Renal cortical epithelial cell (primary cell): ENCODE data around the gene MAN1A1. TPM values are rescaled to one million over a fixed set of nuclear protein-coding genes. Genes with fewer than 3 reads are reported as not detected.

Source experiments
- DNase-seq: peaks from one replicate; pipeline ENCODE4 v3.0.0-alpha.2; 2011; ENCODE audit warnings: low read depth
- total RNA-seq: library from RNA; depleted of rRNA; stranded (reverse); fragments of >200 nt; gene quantifications from 2 replicates; pipeline ENCODE4 v1.2.3, GENCODE V29; 2014

The MAN1A1 gene
- total RNA-seq, 1 donor from 2014 or later: 50.5 TPM

- no peak for DNase-seq
Measured at GRCh38 chr6:119326291-119327005, 23.1 kb downstream of the MAN1A1 start.

- DNase-seq: no peak
Measured at GRCh38 chr6:119325559-119326265, 23.8 kb downstream of the MAN1A1 start.

GRCh38 chr6:119324718-119325117 is 24.8 kb downstream of the MAN1A1 start:
- no peak for DNase-seq

- DNase-seq: no peak
Measured at GRCh38 chr6:119323931-119324330, 25.6 kb downstream of the MAN1A1 start.

- DNase-seq: peak; percentile 85
Measured at GRCh38 chr6:119323478-119323877, 26.1 kb downstream of the MAN1A1 start.

- no peak for DNase-seq
Measured at GRCh38 chr6:119322715-119323350, 26.7 kb downstream of the MAN1A1 start.

GRCh38 chr6:119322034-119322433 is 27.5 kb downstream of the MAN1A1 start:
- no peak for DNase-seq

GRCh38 chr6:119319694-119320093 is 29.9 kb downstream of the MAN1A1 start:
- no peak for DNase-seq

- no peak for DNase-seq
Measured at GRCh38 chr6:119318730-119319129, 30.8 kb downstream of the MAN1A1 start.

- no peak for DNase-seq
Measured at GRCh38 chr6:119318176-119318575, 31.4 kb downstream of the MAN1A1 start.

- DNase-seq: no peak
Measured at GRCh38 chr6:119317007-119317406, 32.6 kb downstream of the MAN1A1 start.

GRCh38 chr6:119314885-119315272 is 34.7 kb downstream of the MAN1A1 start:
- DNase-seq: no peak

GRCh38 chr6:119313937-119314884 is 35.4 kb downstream of the MAN1A1 start:
- no peak for DNase-seq

- no peak for DNase-seq
Measured at GRCh38 chr6:119312875-119313338, 36.7 kb downstream of the MAN1A1 start.

- DNase-seq: no peak
Measured at GRCh38 chr6:119312441-119312840, 37.1 kb downstream of the MAN1A1 start.

- no peak for DNase-seq
Measured at GRCh38 chr6:119311514-119312142, 37.9 kb downstream of the MAN1A1 start.

- DNase-seq: peak; percentile 72
Measured at GRCh38 chr6:119310486-119311036, 39.0 kb downstream of the MAN1A1 start.

- peak; percentile 96 for DNase-seq
Measured at GRCh38 chr6:119308991-119309657, 40.4 kb downstream of the MAN1A1 start.

- peak; percentile 92 for DNase-seq
Measured at GRCh38 chr6:119308048-119308570, 41.5 kb downstream of the MAN1A1 start.

- DNase-seq: no peak
Measured at GRCh38 chr6:119307056-119307455, 42.5 kb downstream of the MAN1A1 start.
